Measurements from ENCODE around the gene GNG13.

The GNG13 gene

DNA sequence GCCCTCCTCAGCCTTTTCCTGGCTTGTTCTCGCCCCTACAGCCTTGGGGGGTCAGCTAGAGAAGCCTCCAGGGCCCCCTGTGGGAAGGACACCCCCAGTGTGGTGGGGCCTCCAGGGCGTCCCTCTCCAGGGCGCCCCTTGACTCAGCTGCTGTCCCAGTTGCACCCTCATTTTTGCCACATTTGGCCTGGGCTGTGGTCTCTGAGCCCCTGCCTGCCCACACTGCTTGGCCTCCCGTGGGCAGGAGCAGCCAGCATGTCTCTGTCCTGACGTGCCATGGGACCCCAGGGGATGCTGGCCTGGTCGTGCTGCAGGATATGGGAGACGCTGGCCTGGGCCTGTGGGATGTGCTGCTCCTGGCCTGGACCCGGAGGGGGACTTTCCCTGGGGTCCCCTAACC, 7.1 kb downstream of the GNG13 start:
- DNase-seq = no peak

DNA sequence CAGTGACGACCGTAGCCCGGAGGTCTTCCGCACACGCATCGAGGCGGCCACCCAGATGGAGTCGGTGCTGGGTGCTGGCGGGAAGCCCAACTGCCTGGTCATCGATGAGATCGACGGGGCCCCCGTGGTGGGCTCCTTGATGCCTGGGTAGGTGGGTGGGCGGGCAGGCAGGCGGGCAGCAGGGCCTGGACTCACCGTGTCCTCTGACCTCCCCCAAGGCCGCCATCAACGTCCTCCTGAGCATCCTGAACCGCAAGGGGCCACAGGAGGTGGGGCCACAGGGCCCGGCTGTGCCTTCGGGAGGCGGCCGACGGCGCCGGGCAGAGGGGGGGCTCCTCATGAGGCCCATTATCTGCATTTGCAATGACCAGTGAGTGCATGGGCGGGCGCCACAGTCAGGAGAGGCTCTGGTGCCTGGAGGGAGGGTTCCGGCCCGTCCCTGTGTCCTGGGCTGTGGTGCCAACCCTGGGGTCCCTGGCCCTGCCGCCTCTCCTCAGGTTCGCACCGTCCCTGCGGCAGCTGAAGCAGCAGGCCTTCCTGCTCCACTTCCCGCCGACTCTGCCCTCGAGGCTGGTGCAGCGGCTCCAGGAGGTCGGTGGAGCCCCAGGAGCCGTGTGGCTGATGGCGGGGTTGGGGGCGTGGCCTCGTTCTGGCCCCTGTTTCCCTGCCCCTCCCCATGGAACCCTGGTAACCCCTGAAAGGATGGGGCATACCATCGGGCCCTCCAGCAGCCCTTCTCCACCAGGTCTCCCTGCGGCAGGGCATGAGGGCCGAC, 8.1 kb downstream of the GNG13 start:
- no peak for DNase-seq

DNA sequence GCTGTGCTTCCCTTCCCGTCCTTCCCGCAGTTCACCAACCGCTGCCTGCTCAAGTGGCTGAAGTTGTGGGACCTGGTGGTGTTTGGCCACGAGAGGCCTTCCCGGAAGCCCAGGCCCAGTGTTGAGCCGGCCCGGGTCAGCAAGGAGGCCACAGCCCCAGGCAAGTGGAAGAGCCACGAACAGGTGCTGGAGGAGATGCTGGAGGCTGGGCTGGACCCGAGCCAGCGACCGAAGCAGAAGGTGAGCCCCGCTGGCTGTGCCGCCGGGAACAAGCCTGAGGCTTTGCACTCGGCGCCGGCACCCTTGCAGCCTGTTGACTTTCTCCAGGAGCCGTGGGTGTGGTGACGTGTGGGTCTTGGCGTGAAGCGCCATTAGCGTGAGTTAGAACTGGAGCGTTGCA, 9.4 kb downstream of the GNG13 start:
- DNase-seq = no peak

DNA sequence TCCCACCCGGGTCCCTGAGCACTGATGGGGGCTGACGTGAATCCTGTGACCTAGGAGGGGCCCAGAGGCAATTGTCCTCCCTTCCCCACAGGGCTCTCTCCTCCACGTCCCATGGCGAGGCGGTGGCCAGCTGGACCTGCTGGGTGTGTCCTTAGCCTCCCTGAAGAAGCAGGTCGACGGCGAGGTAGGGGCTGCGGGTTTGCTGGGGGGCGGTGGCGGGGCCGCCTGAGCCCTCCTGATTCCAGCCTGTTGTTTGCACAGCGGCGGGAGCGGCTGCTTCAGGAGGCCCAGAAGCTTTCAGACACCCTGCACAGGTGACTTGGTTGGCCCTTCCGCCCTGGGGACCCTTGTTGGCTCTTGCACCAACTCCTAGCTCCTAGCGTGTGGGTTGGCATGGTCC, 10.4 kb downstream of the GNG13 start:
- DNase-seq = no peak

DNA sequence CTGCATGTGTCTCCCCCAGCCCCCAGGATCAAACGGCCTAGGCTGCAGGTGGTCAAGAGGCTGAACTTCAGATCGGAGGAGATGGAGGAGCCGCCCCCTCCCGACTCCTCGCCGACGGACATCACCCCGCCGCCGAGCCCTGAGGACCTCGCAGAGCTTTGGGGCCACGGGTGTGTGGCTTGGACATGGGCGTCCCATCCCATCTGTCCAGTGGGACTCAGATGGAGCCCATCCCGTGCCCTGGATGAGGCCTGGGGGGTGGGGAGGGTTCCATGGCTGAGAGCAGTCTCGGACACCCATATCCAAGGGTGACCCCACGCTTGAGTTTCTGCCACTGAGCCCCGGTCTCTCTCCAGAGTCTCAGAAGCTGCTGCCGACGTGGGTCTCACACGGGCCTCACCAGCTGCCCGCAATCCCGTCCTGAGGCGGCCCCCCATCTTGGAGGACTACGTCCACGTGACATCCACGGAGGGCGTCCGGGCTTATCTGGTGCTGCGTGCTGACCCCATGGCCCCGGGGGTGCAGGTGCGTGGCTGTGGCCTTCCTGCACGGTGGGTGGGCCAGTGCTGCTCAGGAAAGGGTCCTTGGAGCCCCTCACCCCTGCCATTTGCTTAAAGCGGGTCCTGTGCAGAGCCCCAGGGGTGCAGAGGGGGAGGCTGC, 11.2 kb downstream of the GNG13 start:
- DNase-seq = no peak

DNA sequence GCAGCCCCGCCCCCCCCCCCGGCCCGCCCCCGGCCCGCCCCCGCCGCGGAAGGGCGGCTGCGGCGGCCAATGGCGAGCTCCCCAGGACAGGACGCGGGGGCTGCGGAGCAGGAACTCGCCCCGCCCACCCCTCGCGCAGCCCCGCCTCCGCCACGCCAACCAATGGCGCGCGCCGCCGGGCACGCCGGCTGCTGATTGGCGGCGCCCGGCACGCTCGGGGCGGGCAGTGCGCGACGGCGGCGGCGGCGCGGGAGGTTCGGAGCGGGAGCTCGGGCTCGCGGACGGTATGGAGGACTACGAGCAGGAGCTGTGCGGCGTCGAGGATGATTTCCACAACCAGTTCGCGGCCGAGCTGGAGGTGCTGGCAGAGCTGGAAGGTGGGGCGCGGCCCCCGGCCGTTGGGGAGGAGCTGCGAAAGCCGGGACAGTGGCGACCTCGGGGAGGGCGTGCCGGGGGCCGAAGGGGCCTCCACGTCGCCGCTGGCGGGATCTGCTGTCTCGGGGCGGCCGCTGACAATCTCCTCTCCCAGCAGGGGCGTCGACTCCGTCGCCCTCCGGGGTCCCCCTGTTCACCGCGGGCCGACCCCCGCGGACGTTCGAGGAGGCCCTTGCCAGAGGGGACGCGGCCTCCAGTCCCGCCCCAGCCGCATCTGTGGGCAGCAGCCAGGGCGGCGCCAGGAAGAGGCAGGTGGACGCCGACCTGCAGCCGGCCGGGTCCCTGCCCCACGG, 12.0 kb downstream of the GNG13 start, which contains the start of gene CHTF18:
Gene CHTF18, plus strand, starts transcription at position 222 of the 728 bp plus-strand sequence. Its CDS starts 65 bp downstream, at position 287.
- DNase-seq = peak in 1 of 2 experiments; percentile 90

DNA sequence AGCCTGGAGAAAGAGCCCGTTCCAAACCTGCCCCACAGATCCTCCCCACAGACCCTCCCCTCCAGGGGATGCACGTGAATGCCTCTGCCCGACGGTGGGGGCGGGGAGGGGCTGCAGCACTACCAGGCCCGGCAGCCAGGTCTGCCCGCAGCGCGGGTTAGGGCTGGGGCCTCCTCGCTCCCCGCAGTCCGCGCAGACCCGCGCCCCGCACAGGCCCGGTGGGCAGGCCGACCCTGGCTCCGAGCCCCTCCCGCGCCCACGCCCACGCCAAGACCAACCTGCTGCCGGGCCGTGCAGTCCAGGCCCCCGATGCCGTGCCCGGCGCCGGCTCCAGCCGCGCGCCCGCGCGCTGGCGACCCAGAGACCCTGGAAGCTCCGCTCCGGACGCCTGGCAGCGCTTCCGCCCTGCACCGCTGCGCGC, 12.5 kb downstream of the GNG13 start, which contains the start of gene RPUSD1:
Gene RPUSD1, minus strand, starts transcription at position 404 of the 421 bp plus-strand sequence. CDS start 644 bp downstream, outside the sequence.
- no peak for DNase-seq

DNA sequence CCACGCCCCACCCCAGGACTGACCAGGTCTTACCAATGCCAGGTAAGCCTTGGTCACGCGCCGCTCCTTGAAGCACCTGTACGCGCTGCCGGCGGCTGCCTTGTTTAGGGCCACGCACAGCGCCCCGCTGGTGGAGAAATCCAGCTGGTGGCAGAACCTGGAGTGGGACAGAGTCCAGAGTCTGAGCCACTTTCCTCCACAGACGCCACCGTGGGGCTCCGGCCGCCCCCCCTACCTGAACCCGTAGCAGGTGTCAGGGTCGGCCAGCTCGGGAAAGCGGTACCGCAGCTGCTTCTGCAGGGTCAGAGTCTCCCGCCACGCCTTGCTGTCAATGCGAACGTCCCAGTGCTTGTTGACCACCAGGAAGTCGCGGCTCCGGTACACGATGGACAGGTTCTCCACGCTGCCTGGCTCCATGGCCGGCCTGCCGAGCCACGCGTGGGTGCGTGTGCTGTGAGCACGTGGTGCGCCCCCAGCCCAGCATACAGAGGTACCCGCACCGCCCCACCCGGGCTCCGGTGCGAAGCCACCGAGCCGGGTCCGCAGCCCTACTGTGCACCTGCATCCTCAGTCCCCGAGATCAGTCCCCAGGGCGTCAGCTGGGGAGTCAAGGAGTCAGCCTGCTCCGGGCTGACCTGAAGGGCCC, 13.1 kb downstream of the GNG13 start:
- DNase-seq = no peak

DNA sequence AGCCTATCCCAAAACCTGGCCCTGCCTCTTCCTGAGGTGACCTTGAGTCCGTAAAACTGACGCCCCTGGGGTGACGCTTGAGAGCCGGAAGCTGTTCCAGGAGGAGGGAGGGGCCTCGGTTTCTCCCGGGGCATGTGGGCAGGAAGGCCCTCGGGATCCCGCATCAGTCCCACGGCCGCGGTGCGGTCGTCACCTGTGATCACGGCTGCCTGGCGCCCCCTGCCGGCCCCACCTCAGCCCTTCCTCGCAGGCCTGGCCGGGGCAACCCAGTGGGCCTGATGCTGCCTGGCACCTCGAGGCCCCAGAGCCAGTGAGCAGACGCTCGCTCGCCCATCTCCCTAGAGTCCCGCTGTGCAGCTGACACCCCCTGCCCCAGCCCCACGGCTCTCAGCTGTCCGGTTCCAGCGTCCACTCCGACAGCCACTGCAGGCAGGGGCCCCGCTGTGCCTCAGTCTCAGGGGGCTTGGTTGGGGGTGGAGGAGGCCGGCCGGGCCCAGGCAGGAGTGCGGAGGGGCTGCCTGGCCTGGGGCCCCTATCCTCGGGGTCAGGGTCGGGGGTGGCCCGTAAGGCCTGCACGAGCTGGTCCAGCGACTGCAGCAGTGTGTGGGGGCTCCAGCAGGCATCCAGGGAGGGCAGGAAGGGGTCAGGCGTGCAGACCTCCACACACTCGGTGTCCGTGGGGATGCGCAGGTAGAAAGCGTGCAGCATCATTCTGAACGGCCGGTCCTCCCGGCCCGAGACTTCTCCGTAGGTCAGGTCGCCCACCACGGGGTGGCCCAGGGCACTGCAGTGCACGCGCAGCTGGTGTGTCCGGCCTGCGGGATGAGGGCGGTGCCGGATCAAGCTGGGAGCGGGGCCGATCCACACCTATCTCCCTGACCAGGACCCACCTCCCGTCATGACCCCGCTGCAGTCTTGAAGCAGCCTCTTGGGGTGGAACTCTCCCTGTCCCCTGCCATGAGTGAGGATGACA, 14.7 kb downstream of the GNG13 start:
- DNase-seq = peak in 1 of 2 experiments; percentile 77

DNA sequence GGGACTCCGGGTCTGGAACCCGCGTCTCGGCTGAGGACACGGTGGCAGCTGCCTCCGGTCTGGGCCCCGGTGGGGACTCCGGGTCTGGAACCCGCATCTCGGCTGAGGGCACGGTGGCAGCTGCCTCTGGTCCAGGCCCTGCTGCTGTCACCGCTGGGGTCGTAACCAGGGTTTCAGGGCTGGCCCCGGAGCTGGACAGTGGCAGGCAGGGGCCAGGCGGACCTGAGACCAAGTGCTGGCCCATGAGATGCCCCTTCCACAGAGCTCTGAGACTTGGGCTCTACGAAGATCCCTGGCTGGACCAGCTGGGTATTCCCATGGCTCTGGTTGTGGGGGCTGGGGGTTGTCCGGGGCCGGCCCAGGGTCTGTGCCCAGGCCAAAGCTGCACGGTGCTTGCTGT, 16.1 kb downstream of the GNG13 start:
- no peak for DNase-seq

DNA sequence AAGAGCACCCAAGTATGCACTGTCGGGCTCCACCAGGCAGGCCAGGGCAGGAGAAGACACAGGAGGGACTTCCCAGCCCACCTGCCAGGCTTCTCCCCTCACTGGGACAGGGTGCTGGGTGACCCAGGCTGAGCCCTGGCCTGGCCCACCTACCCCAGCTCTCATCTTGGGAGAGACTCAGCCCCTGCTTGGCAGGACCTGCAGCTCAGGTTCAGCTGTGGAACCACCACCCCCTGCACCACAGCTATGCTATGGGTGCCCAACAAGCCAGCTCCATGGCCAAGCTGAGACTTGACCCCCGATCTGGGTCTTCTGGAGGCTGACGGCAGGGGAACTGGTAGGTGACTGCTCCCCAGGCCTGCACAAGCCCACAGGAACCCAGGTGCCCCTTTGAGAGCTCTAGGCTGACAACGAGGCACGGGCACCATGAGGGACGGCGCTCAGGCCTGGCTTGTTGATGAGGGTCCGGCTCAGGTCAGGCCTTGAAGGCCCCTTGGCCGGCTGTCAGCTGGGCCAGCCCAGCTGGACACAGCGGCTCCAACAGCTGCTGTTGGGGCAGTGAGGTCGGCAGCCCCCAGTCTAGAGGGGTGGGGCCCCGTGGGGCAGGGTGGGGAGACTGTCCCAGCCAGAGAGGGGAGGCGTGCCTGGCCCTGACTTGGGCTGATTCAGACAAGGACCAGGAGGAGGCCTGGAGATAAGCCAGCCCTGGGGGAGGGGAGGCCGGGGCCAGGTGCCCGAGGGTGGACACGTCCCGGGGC, 17.0 kb downstream of the GNG13 start:
- DNase-seq = no peak

DNA sequence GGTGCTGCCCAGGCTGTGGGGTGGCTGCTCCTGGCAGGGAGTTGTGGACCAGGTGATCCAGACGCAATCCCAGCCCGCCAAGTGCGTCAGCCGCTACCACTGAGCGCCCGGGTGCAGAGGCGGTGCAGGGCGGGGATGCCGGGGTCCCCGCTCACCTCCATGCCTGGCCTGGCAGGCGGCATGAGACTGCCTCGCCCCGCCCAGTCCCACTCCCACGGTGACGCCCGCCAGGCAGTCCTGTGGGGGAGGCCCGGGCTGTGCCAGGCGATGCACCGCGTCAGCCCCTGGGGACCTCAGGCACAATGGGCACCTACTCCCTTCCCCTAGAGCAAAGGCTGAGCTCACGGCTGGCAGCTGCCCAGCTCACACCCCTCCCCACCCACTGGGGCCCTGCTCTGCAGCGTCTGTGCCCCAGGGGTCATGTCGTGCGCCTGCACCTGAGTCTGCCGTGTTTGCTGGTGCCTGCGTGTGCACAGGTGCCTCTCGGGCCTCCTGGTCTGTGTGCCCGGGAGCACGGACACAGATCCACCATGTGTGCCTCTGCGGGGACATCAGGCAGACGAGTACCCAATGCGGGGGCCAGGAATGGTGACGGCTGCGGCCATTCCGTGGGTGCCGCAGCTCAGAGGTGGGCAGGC, 17.6 kb downstream of the GNG13 start:
- DNase-seq = peak in 1 of 2 experiments; percentile 52

DNA sequence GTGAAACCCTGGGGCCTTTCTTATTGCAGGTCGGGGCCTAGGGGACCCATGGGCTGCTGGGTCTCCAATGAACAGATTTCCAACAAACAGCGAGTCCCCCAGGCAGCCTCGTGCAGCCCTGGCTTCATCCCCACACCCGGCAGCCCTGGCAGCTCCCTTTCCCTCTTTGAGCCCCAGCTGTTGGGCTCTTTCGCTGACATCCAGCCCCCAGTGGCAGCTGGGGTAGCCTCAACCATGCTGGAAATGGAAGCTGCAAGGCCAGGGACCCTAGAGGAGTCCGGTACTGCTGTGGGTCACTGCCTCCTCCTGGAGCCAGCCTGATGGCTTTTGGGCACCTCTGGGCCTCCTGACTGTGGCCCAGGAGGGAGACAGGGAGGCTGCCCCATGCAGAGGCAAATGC, 18.3 kb downstream of the GNG13 start:
- no peak for DNase-seq

DNA sequence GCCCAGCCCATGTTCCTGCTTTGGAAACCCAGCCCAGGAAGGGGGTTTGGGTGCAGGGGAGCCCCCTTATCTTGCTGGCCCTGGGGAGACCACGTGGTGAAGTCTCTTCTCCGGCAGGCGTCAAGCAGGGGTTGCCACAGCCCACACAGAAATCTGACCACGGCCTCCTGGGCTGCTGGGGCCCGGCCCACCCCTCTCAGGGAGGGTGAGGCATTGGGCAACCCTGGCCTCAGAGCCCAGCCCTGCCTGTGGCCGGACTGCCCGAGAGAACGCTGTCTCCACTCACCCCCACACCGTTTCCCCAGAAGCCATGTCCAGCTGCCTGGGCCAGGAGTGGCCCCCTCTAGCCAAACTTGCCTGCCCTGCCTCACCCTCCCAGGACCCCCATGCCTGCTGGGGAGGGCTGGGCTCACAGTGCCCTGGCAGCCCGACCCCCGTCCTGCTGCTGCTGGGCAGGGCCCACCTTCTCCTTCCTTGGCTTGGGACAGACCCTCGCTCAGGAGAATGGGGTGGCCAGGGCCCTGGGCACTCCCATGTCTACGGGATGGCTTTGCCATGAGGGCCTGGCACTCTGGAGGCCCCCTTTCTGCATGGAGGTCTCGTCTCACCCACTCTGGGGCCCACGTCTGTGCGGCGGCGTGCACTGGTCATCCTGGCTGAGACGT, 19.1 kb downstream of the GNG13 start:
- no peak for DNase-seq

DNA sequence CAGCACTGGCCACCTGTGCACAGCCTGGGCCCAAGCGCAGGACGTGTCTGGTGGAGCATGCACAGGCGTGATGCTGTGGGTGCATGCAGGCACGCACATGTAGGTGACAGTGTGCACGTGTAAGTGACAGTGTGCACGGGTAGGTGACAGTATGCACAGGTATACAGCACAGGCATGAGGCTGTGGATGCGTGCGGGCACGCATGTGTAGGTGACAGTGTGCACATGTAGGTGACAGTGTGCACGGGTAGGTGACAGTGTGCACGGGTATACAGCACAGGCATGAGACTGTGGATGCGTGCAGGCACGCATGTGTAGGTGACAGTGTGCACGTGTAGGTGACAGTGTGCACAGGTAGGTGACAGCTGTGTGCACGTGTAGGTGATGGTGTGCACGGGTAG, 20.2 kb downstream of the GNG13 start:
- no peak for DNase-seq

DNA sequence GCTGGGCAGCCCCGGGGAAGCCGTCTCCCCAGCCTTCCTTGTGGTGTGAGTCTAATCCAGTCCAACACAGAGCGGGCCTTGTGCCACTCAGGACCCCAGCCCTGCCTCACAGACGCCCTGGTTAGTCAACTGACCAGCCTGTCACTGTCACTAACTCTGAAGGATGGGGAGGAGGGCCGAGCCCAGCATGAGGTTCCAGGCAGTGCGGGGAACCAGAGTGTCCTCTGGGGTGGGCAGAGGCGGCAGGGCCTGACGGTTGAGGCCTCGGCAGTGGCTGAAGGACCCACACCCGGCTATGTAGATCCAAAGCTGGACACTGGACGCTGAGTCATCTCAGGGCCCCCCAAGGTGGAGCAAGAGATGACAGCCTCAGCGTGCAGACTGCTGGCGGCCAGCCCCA, 21.0 kb downstream of the GNG13 start:
- DNase-seq = no peak

DNA sequence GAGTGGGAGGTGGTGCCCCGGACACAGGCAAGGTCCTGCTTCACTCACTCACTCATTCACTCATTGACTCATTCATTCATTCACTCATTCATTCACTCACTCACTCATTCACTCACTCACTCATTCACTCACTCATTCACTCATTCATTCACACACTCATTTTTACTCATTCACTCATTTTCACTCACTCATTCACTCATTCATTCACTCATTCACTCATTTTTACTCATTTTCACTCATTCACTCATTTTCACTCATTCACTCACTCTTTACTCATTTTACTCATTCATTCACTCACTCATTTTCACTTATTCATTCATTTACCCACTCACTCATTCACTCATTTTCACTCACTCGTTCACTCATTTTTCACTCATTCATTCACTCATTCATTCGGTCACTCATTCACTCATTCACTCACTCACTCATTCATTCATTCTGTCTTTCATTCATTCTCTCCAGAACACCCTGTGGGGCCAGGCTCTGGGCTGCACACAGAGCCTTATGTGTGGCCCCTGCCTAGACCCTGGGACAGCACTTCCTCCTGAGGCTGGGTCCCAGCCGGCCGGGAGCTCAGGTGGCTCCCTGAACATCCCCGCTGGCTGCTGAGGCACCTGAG, 21.5 kb downstream of the GNG13 start:
- DNase-seq = no peak

DNA sequence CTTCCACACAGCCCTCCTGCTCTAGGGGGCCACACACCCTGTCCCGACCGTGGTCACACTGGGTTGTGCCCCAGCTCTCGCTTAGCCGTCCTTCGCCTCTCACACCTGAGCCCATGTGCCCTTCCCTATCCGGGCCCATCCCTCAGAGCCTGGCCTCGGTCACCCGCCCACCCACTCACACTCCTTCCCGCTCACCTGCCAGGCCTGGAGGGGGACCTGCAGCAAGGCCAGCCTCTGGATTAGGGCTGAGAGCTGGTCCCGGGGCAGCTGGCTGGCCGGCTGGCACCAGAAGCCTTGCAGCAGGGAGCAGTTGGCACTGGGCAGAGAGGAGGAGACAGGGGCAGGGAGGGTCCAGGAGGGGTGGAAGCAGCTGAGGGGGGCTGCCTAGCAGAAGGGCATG, 22.1 kb downstream of the GNG13 start:
- DNase-seq = no peak

DNA sequence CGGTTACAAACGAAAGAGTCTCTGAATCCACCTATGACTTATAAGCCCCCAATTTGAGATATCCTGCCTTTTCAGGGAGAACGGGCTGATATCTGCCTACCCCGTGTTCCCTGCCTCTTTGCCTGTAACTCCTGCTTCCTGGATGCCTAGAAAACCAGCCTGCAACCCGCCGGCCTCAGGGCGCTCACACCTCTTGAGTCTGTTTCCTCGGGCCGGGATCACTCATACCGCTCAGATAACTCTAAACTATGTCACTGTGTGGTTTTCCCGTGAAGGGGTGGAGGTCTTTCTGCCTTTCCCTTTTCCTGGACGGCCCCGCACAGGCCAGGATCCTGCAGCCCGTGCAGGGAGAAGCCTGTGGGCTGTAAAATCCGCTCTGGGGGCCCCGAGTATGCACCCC, 22.7 kb downstream of the GNG13 start:
- DNase-seq = no peak

DNA sequence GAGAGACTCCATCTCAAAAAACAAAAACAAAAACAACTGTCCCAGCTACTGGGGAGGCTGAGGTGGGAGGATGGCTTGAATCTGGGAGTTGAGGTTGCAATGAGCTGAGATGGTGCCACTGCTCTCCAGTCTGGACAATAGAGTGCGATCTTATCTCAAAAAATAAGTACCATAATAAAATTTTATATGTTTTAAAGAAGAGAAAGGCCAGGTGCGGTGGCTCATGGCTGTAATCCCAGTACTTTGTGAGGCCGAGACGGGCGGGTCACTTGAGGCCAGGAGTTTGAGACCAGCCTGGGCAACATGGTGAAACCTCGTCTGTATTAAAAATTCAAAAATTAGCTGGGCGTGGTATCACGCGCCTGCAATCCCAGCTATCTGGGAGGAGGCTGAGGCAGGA, 23.7 kb downstream of the GNG13 start:
- no peak for DNase-seq

Measured in NCI-H526 (cell line).